ENCODE measurements around the gene YPEL1.
"Not testable (repeated sequence)": the region's sequence is repeated elsewhere in the genome, so short reads cannot be mapped to it uniquely, and the experiment has no call there.

The YPEL1 gene

DNA sequence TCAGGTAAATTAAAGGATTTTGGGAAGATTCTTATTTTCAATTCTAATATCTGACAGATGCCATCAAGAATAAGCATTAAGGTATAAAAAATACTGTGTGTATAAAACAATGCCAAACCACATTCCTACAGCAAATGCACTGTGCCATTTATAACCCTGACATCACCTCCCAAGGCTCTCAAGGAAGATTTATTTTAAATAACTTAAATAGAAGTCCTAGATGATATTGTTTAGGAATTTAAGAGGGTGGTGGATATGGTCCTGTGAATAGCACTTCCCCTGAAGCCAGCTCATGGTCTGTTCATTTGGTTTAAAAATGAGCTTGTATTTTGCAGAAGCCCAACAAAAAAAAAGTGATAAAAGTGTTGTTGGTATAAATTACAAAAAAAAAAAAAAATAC is 37.7 kb downstream of the YPEL1 start:
- no peaks in the 10 kb centered on the region for H3K27me3 ChIP-seq (ENCODE audit: insufficient read depth, low read length)
- no peaks in the 10 kb centered on the region for H3K4me1 ChIP-seq (ENCODE audit: insufficient read depth, low read length)
- no peak overlapping the region for H3K4me3 ChIP-seq (ENCODE audit: low read length)
- no peaks in the 10 kb centered on the region for H3K9me3 ChIP-seq (ENCODE audit: insufficient read depth, low read depth, low read length)
- H3K27ac ChIP-seq (ENCODE audit: low read depth, low read length), result no peak overlapping the region
- no peak overlapping the region for H3K9ac ChIP-seq (ENCODE audit: low read depth, low read length)
- peaks cover 68% of the 10 kb centered on the region for H3K36me3 ChIP-seq (ENCODE audit: insufficient read depth, low read length)

DNA sequence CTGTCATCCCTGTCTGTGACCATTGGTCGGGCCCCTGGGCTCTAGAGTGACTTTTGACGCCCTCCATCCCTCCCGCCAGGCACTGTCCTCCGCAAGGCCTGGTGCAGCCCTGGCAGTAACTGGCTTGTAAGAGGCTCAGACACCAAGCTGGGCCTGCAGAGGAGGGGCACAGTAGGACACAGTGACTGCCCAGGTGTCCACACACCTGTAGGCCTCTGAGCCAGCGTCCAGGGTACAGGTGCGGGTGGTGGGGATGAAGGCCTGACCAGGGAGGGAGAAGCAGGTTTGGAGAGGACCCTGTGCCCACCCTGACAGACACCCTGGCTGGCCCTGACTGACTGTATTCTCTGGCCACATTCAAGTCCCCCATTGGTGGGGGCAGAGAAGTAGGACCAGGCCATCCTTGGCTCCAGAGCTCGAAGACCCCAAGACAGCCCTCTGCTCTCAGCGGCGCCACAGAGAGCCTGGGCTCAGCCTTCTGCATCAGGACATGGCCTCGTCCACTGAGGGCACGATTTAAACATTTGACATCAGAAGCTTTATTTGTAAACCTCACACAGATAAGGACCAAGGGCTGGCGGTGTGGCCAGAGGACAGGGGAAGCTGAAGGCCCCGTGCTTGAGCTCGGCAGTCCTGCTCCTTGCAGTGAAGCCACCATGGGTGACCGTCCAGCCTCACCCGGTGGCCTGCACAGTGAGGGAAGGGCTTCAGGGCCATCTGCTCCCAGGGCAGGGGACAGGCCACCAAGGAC is 38.4 kb downstream of the YPEL1 start:
- Histone ChIP-seq H3K9me3 (ENCODE audit: insufficient read depth, low read depth, low read length) (no peaks in the 10 kb centered on the region), H3K9ac (ENCODE audit: low read depth, low read length) (no peak overlapping the region), H3K27ac (ENCODE audit: low read depth, low read length) (no peak overlapping the region), H3K4me3 (ENCODE audit: low read length) (no peak overlapping the region), H3K27me3 (ENCODE audit: insufficient read depth, low read length) (no peaks in the 10 kb centered on the region), H3K4me1 (ENCODE audit: insufficient read depth, low read length) (no peaks in the 10 kb centered on the region), H3K36me3 (ENCODE audit: insufficient read depth, low read length) (peaks cover 63% of the 10 kb centered on the region)
- WGBS, result 95% methylated on average over 16 of the region's 16 CpGs

DNA sequence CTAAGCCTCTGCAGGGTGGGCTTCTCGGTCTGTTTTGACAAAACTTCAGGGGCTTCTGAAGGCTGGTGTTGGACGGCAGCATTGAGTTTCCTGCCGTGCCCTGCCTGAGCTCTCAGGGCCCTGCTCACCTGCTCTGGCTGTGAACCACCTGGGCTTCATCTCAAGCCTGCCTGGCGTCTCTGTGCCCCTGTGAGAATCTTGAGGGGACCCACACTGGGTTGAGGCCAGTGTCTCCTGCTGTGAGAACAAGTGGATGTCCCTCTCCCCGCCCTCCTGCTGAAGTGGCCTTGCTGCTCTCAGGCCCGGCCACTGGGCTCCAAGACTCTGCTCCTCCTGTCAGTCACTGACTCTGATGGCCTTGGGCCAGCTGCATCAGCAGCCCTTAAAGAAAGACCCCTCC is 39.5 kb downstream of the YPEL1 start:
- Histone ChIP-seq H3K4me3 (ENCODE audit: low read length) (no peak overlapping the region), H3K9ac (ENCODE audit: low read depth, low read length) (no peak overlapping the region), H3K27ac (ENCODE audit: low read depth, low read length) (no peak overlapping the region), H3K4me1 (ENCODE audit: insufficient read depth, low read length) (no peaks in the 10 kb centered on the region), H3K9me3 (ENCODE audit: insufficient read depth, low read depth, low read length) (no peaks in the 10 kb centered on the region), H3K27me3 (ENCODE audit: insufficient read depth, low read length) (no peaks in the 10 kb centered on the region), H3K36me3 (ENCODE audit: insufficient read depth, low read length) (peaks cover 60% of the 10 kb centered on the region)
- 89% methylated on average over 6 of the region's 6 CpGs for WGBS

DNA sequence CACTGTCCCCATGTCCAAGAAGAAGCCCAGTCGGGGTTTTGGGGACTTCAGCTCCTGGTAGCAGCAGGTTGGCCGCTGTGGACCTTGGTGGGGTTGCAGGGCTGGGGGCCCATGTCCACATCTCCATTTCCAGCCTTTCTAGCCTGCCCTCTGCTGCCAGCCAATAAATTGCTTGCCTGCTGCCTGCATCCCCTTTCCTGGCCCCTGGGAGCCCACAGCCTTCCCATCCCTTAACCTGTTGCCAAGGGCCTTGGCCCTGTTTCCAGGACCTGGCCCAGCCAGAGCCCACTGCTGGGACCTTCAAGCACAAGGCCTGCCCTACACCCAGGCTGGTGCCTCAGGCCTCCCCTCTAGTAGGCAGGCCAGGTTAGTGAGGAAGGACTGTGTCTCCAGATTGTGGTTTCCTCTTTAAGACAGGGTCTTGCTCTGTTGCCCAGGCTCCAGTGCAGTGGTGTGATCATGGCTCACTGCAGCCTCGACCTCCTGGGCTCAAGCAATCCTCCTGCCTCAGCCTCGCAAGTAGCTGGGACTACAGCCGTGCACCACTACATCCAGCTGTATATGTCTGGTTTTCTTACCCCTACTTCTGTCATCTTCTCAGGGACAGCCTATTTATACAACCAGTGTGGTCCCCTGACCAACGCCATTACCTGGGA is 40.0 kb downstream of the YPEL1 start:
- Histone ChIP-seq H3K36me3 (ENCODE audit: insufficient read depth, low read length) (peaks cover 57% of the 10 kb centered on the region), H3K9me3 (ENCODE audit: insufficient read depth, low read depth, low read length) (no peaks in the 10 kb centered on the region), H3K4me3 (ENCODE audit: low read length) (no peak overlapping the region), H3K9ac (ENCODE audit: low read depth, low read length) (no peak overlapping the region), H3K27ac (ENCODE audit: low read depth, low read length) (no peak overlapping the region), H3K4me1 (ENCODE audit: insufficient read depth, low read length) (no peaks in the 10 kb centered on the region), H3K27me3 (ENCODE audit: insufficient read depth, low read length) (no peaks in the 10 kb centered on the region)
- 91% methylated on average over 6 of the region's 6 CpGs for WGBS

DNA sequence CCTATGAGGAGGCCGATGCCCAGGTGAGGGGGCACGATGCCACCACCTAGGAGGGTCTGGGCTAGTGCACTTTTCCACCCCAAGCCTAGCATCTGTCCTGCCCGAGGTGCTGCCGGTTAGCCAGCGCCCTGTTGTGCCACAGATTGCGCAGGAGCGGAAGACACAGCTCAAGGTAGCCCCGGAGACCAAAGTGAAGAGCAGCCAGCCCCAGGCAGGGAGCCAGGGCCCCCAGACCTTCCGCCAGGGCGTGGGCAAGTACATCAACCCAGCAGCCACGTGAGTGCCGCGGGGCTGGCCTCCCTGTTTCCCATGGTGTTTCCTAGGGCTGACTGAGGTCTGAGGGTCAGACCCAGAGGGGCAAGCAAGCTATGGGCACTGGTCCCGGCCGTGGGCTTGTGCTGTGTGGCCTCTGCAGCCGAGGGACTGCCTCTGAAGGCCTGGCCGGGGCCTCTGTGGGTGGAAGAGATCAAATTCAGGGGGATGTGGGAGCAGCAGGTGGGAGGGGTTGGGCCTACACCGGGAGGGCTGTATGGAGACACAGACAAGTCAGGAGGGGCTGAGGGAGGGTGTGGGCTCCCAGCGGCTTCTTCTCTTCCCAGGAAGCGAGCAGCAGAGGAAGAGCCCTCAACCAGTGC is 40.7 kb downstream of the YPEL1 start:
- H3K27ac ChIP-seq (ENCODE audit: low read depth, low read length), result no peak overlapping the region
- H3K4me3 ChIP-seq (ENCODE audit: low read length), result no peak overlapping the region
- no peaks in the 10 kb centered on the region for H3K4me1 ChIP-seq (ENCODE audit: insufficient read depth, low read length)
- H3K27me3 ChIP-seq (ENCODE audit: insufficient read depth, low read length), result no peaks in the 10 kb centered on the region
- H3K36me3 ChIP-seq (ENCODE audit: insufficient read depth, low read length), result peaks cover 54% of the 10 kb centered on the region
- 91% methylated on average over 20 of the region's 20 CpGs for WGBS
- H3K9me3 ChIP-seq (ENCODE audit: insufficient read depth, low read depth, low read length), result no peaks in the 10 kb centered on the region
- H3K9ac ChIP-seq (ENCODE audit: low read depth, low read length), result no peak overlapping the region

DNA sequence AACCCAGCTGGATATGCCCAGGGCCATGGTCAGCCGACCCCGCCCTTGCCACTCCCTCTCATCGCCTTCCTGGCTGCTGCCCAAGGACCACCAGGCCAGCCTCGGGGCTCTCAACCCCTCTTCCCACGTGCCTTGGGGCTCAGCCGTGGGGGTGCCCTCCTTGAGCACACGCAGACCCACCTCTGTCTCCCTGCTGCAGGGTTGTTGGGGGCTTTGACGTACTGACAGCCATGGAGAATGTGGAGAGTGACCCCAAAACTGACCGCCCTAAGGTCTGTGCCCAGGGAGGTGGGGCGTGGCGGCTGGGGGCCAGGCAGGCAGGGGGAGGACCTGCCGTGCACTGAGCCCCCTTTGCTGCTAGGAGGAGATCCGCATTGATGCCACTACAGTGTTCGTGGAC is 41.2 kb downstream of the YPEL1 start:
- peaks cover 55% of the 10 kb centered on the region for H3K36me3 ChIP-seq (ENCODE audit: insufficient read depth, low read length)
- 93% methylated on average over 14 of the region's 14 CpGs for WGBS

DNA sequence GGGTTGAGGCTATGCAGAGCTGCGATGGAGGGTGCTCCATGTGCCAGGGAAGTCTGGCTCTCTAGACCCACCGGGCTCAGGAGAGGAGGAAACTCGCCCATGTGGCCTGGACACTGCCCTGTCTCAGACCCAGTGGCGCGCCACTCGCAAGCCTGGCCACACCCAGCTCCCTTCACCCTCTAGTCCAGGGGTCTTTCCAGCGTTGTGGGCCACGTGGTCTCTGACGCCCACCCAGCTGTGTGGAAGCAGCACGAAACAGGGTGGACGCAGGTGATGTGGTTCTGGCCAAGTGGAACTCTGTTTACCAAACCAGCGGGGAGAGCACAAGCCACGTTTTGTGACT is 41.6 kb downstream of the YPEL1 start:
- Histone ChIP-seq H3K36me3 (ENCODE audit: insufficient read depth, low read length) (peaks cover 55% of the 10 kb centered on the region), H3K27me3 (ENCODE audit: insufficient read depth, low read length) (no peaks in the 10 kb centered on the region), H3K27ac (ENCODE audit: low read depth, low read length) (no peak overlapping the region), H3K9ac (ENCODE audit: low read depth, low read length) (no peak overlapping the region), H3K9me3 (ENCODE audit: insufficient read depth, low read depth, low read length) (no peaks in the 10 kb centered on the region), H3K4me3 (ENCODE audit: low read length) (no peak overlapping the region), H3K4me1 (ENCODE audit: insufficient read depth, low read length) (no peaks in the 10 kb centered on the region)
- WGBS, result 94% methylated on average over 13 of the region's 13 CpGs

More for the DNA sequence above, 41.2 kb downstream of the YPEL1 start:
- Histone ChIP-seq H3K4me1 (ENCODE audit: insufficient read depth, low read length) (no peaks in the 10 kb centered on the region), H3K27ac (ENCODE audit: low read depth, low read length) (no peak overlapping the region), H3K27me3 (ENCODE audit: insufficient read depth, low read length) (no peaks in the 10 kb centered on the region), H3K4me3 (ENCODE audit: low read length) (no peak overlapping the region), H3K9me3 (ENCODE audit: insufficient read depth, low read depth, low read length) (no peaks in the 10 kb centered on the region), H3K9ac (ENCODE audit: low read depth, low read length) (no peak overlapping the region)

DNA sequence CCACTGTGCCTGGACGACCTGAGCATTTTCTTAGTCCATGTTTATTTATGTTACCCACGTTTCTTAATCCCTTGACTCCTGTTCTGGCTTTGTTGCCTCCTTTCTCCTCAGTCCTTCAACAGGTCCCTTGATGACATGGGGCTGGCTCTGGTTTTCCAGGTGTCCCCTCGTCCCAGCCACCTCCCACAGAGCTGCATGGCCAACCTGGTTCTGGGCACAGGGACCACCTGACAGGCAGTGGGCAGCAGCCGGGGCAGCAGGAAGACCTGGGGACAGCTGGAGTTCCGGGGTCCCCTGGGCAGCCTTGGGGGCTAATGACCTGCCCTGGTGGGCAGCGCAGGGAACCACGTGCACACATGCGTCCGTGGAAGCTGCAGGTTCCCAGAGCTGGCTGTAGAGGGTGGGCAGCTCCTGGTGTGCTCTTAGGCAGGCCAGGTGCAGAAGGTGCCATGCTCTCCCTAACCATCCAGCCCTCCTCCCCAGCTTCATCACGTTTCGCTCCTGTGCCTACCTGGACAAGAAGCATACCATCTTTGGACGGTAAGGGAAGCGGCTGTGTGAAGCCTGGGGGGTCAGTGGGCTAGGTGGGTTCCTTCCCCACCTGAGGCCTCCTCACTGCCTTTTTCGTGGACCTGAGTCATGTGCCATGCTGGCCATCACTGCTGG is 42.1 kb downstream of the YPEL1 start:
- H3K36me3 ChIP-seq (ENCODE audit: insufficient read depth, low read length), result peaks cover 54% of the 10 kb centered on the region
- no peak overlapping the region for H3K27ac ChIP-seq (ENCODE audit: low read depth, low read length)
- H3K4me3 ChIP-seq (ENCODE audit: low read length), result no peak overlapping the region
- no peak overlapping the region for H3K9ac ChIP-seq (ENCODE audit: low read depth, low read length)
- no peaks in the 10 kb centered on the region for H3K9me3 ChIP-seq (ENCODE audit: insufficient read depth, low read depth, low read length)
- 97% methylated on average over 14 of the region's 14 CpGs for WGBS
- no peaks in the 10 kb centered on the region for H3K4me1 ChIP-seq (ENCODE audit: insufficient read depth, low read length)
- no peaks in the 10 kb centered on the region for H3K27me3 ChIP-seq (ENCODE audit: insufficient read depth, low read length)

DNA sequence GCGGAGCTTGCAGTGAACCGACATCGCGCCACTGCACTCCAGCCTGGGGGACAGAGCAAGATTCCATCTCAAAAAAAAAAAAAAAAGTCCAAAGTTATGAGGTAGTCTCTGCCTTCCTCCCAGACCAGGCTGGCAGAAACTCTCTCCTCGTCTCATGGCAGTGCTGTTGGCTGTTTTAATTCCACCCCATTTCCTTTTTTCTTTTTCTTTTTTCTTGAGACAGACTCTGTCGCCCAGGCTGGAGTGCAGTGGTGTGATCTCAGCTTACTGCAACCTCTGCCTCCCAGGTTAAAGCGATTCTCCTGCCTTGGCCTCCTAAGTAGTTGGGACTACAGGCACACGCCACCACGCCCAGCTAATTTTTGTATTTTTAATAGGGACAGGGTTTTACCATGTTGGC is 42.7 kb downstream of the YPEL1 start:
- H3K27me3 ChIP-seq (ENCODE audit: insufficient read depth, low read length); H3K9me3 ChIP-seq (ENCODE audit: insufficient read depth, low read depth, low read length); H3K4me1 ChIP-seq (ENCODE audit: insufficient read depth, low read length); H3K4me3 ChIP-seq (ENCODE audit: low read length); H3K27ac ChIP-seq (ENCODE audit: low read depth, low read length); H3K9ac ChIP-seq (ENCODE audit: low read depth, low read length): not testable (repeated sequence)
- peaks cover 50% of the 10 kb centered on the region for H3K36me3 ChIP-seq (ENCODE audit: insufficient read depth, low read length)
- 95% methylated on average over 9 of the region's 9 CpGs for WGBS

DNA sequence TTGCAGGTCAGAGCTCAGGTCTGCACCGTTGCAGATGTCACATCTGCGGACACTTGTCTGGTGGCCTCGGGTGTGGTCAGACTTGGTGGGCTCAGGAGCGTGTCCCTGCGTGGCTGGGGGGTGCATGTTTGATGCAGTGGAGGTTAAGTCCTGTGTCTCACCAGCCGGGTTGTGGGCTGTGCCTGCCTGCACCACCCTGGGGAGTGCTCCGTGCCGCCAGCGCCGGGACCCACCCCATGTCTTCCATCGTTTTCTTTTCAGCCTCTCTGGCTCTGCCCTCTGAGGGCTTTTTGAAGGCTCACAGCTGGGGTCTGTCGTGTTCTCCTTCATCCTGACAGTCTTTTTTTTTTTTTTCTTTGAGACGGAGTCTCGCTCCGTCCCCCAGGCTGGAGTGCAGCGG is 43.8 kb downstream of the YPEL1 start:
- no peak overlapping the region for H3K27ac ChIP-seq (ENCODE audit: low read depth, low read length)
- H3K27me3 ChIP-seq (ENCODE audit: insufficient read depth, low read length), result no peaks in the 10 kb centered on the region
- no peak overlapping the region for H3K4me3 ChIP-seq (ENCODE audit: low read length)
- WGBS, result 93% methylated on average over 16 of the region's 16 CpGs
- H3K36me3 ChIP-seq (ENCODE audit: insufficient read depth, low read length), result peaks cover 47% of the 10 kb centered on the region
- H3K4me1 ChIP-seq (ENCODE audit: insufficient read depth, low read length), result no peaks in the 10 kb centered on the region
- H3K9ac ChIP-seq (ENCODE audit: low read depth, low read length), result no peak overlapping the region
- no peaks in the 10 kb centered on the region for H3K9me3 ChIP-seq (ENCODE audit: insufficient read depth, low read depth, low read length)

DNA sequence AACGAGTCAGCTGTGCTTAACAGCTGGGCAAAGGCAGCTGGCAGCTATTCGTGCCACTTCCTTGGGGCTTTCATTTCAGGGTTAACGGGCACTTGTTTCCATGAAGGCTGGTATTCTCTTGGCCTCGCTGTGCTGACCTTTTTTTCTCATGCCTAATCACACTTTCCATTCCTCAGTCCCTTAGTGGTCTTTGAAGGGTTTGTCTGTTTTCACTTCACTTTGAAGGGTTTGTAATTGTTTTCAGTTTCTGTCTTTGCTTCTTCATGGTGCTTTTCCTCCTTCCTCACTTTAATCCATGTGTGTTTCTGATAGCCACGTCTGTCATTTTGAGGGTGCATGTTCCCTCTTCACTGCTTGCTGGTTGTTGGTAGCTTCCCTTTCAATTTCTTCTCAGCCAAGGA is 45.2 kb downstream of the YPEL1 start:
- no peak overlapping the region for H3K27ac ChIP-seq (ENCODE audit: low read depth, low read length)
- peaks cover 38% of the 10 kb centered on the region for H3K36me3 ChIP-seq (ENCODE audit: insufficient read depth, low read length)
- no peak overlapping the region for H3K4me3 ChIP-seq (ENCODE audit: low read length)
- 88% methylated on average over 5 of the region's 5 CpGs for WGBS
- no peaks in the 10 kb centered on the region for H3K4me1 ChIP-seq (ENCODE audit: insufficient read depth, low read length)
- no peak overlapping the region for H3K9ac ChIP-seq (ENCODE audit: low read depth, low read length)
- no peaks in the 10 kb centered on the region for H3K27me3 ChIP-seq (ENCODE audit: insufficient read depth, low read length)
- no peaks in the 10 kb centered on the region for H3K9me3 ChIP-seq (ENCODE audit: insufficient read depth, low read depth, low read length)

Measured in HUES64 (cell line).